ENCODE results near the gene ETS1.

DNA sequence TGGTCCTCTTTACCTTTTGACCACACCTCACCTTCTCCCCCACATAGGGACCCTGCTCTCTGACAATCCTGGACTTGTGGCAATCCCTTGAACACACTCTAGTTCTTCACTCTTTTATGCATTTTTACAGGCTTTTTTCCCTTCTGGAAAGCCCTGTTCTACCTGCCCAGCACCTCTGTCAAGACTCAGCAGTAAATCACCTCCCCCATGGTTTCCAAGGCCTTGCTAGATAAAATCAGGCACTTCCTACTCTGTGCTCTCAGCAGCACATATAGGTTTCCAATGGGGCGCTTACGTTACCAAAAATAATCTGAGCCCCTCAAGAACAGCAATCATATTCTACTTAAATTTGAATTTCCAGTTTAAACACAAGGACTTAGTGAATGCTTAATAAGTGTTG is 53.9 kb downstream of the ETS1 start:
- TF ChIP-seq CTCF (conservative IDR thresholded peaks at IDR 0.05 in 1 of 2, IDR thresholded peaks at IDR 0.05 in 1 of 2; ENCODE audit: extremely low read depth in 1 of 2, insufficient read depth in 1 of 2, low read depth in 1 of 2, low read length in 2 of 2), result no peak
- no peak for TF ChIP-seq EZH2 (IDR thresholded peaks at IDR 0.05; ENCODE audit: borderline replicate concordance, low read length)

All from mammary epithelial cell (primary cell).